NCI-H1092 treated with DMSO at 0.1 percent for 48 hours (cell line): Measurements from ENCODE around the gene MAL.
A peak's percentile ranks its signal among the peaks of the same experiment; 100 is the strongest.

ENCODE experiments used
- DNase-seq: peaks from one replicate; lab custom pipeline; 2025; lab: John Stamatoyannopoulos, UW

The MAL gene

GRCh38 chr2:95016616-95017015 is 8.9 kb upstream of the MAL start:
- DNase-seq, result no peak

- no peak for DNase-seq
Observed at GRCh38 chr2:95017071-95017501, 8.4 kb upstream of the MAL start.

- DNase-seq, result no peak
Observed at GRCh38 chr2:95017836-95018235, 7.7 kb upstream of the MAL start.

GRCh38 chr2:95018301-95018700 is 7.2 kb upstream of the MAL start:
- no peak for DNase-seq

GRCh38 chr2:95018861-95019550 is 6.5 kb upstream of the MAL start:
- no peak for DNase-seq

- no peak for DNase-seq
Observed at GRCh38 chr2:95019572-95019971, 5.9 kb upstream of the MAL start.

GRCh38 chr2:95020275-95021022 is 5.1 kb upstream of the MAL start:
- DNase-seq, result no peak

GRCh38 chr2:95021023-95021416 is 4.5 kb upstream of the MAL start:
- no peak for DNase-seq

- DNase-seq, result no peak
Observed at GRCh38 chr2:95021847-95022246, 3.7 kb upstream of the MAL start.

- DNase-seq, result peak; percentile 24
Observed at GRCh38 chr2:95022309-95023221, 2.9 kb upstream of the MAL start.

- DNase-seq, result peak; percentile 6
Observed at GRCh38 chr2:95023222-95023597, 2.3 kb upstream of the MAL start.

- peak; percentile 39 for DNase-seq
Observed at GRCh38 chr2:95024371-95024770, 1.1 kb upstream of the MAL start.

- no peak for DNase-seq
Observed at GRCh38 chr2:95024960-95025405, 525 bp upstream of the MAL start.

- DNase-seq, result no peak
Observed at GRCh38 chr2:95026471-95027368, 1.2 kb downstream of the MAL start.

- no peak for DNase-seq
Observed at GRCh38 chr2:95027369-95027720, 1.8 kb downstream of the MAL start.

- no peak for DNase-seq
Observed at GRCh38 chr2:95029898-95030341, 4.4 kb downstream of the MAL start.

GRCh38 chr2:95030496-95030895 is 5.0 kb downstream of the MAL start:
- DNase-seq, result no peak

GRCh38 chr2:95031076-95031725 is 5.7 kb downstream of the MAL start:
- no peak for DNase-seq

- no peak for DNase-seq
Observed at GRCh38 chr2:95031726-95032116, 6.2 kb downstream of the MAL start.

- no peak for DNase-seq
Observed at GRCh38 chr2:95032341-95032740, 6.8 kb downstream of the MAL start.
